Activated gamma-delta T cell treated with Interleukin-2 at 50 U/mL for 16 hours (primary cell): ENCODE results near the gene CREG1.
"Not testable (repeated sequence)": the region's sequence is repeated elsewhere in the genome, so short reads cannot be mapped to it uniquely, and the experiment has no call there.

Experiments used
- DNase-seq: peaks from one replicate; pipeline ENCODE4 v3.0.0-alpha.2; 2020

Gene CREG1

GRCh38 chr1:167563579-167564246, 10.2 kb upstream of the CREG1 start:
- no peak for DNase-seq

GRCh38 chr1:167562702-167563101, 9.1 kb upstream of the CREG1 start:
- DNase-seq = no peak

GRCh38 chr1:167561753-167562152, 8.2 kb upstream of the CREG1 start:
- no peak for DNase-seq

- DNase-seq = peak; percentile 75
Observed at GRCh38 chr1:167555971-167556714, 2.6 kb upstream of the CREG1 start.

GRCh38 chr1:167555072-167555471, 1.5 kb upstream of the CREG1 start:
- DNase-seq = not testable (repeated sequence)

GRCh38 chr1:167554028-167554779, 642 bp upstream of the CREG1 start:
- DNase-seq = no peak

- no peak for DNase-seq
Observed at GRCh38 chr1:167551362-167551761, 2.2 kb downstream of the CREG1 start.

- DNase-seq = no peak
Observed at GRCh38 chr1:167548059-167548932, 5.3 kb downstream of the CREG1 start.

- DNase-seq = no peak
Observed at GRCh38 chr1:167546935-167547334, 6.6 kb downstream of the CREG1 start.

GRCh38 chr1:167545349-167545748, 8.2 kb downstream of the CREG1 start:
- DNase-seq = no peak

- no peak for DNase-seq
Observed at GRCh38 chr1:167544447-167545093, 9.0 kb downstream of the CREG1 start.

GRCh38 chr1:167543199-167543990, 10.2 kb downstream of the CREG1 start:
- DNase-seq = no peak

- no peak for DNase-seq
Observed at GRCh38 chr1:167542109-167543032, 11.2 kb downstream of the CREG1 start.

- DNase-seq = no peak
Observed at GRCh38 chr1:167541610-167542009, 12.0 kb downstream of the CREG1 start.

- DNase-seq = no peak
Observed at GRCh38 chr1:167541003-167541402, 12.6 kb downstream of the CREG1 start.

- no peak for DNase-seq
Observed at GRCh38 chr1:167538657-167539056, 14.9 kb downstream of the CREG1 start.

GRCh38 chr1:167533851-167534300, 19.7 kb downstream of the CREG1 start:
- DNase-seq = peak; percentile 55

GRCh38 chr1:167532964-167533824, 20.4 kb downstream of the CREG1 start:
- no peak for DNase-seq

GRCh38 chr1:167532375-167532774, 21.2 kb downstream of the CREG1 start:
- DNase-seq = no peak
